LNCAP (cell line): ENCODE results near the gene PKD1.

ENCODE experiments used
- TF ChIP-seq, protein P1 (sequence below): fragments of 450-650 bp; IDR thresholded peaks from 2 replicates; pipeline ENCODE4 v1.5.1; 2017; ENCODE audit warnings: mild to moderate bottlenecking

The PKD1 gene

DNA sequence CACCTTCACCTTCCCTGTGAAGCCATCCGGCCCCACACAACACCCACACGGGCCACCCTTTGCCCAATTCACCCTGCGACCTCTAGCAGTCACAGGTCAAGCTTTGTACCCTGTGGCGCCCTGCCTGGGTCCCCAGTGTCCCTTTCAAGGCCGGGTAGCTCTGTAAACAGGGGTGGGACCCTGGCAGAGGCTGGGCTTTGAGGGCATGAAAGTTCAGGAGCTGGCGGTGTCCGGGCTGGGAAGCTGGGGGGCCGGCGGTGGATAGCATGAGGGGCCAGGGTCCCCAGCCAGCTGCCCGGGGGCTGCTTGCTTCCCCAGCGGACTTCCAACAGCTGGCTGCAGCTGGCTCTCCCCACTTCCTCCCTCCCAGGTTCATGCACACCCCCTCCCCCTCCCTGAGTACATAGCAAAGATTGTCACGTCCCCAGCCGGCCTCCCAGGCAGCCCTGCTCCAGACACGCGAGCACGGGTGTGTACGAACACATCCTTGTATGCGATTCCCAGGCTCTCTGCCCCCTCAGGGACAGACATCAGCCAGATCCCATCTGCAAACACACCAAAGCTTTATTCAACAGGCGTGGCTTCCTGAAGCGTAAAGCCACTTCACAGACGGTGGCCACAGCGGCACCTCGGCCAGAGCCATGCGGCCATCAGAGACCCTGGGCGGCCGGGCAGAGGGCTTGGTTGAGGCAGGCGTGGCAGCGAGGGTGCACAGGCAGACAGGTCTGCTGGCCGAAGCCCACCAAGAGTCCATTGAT is 96.2 kb downstream of the PKD1 start:
- TF ChIP-seq, protein P1, sequence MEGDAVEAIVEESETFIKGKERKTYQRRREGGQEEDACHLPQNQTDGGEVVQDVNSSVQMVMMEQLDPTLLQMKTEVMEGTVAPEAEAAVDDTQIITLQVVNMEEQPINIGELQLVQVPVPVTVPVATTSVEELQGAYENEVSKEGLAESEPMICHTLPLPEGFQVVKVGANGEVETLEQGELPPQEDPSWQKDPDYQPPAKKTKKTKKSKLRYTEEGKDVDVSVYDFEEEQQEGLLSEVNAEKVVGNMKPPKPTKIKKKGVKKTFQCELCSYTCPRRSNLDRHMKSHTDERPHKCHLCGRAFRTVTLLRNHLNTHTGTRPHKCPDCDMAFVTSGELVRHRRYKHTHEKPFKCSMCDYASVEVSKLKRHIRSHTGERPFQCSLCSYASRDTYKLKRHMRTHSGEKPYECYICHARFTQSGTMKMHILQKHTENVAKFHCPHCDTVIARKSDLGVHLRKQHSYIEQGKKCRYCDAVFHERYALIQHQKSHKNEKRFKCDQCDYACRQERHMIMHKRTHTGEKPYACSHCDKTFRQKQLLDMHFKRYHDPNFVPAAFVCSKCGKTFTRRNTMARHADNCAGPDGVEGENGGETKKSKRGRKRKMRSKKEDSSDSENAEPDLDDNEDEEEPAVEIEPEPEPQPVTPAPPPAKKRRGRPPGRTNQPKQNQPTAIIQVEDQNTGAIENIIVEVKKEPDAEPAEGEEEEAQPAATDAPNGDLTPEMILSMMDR, result no peak
